ENCODE data around the gene PHLDA2. TPM values are rescaled to one million over a fixed set of nuclear protein-coding genes. Genes with fewer than 3 reads are reported as not detected.

The PHLDA2 gene
- total and polyA plus RNA-seq, 2 of the 13 experiments (the other 11 are each of a cell fraction or from before 2014, with no cell fraction given) = 0.55 to 0.78 TPM

DNA sequence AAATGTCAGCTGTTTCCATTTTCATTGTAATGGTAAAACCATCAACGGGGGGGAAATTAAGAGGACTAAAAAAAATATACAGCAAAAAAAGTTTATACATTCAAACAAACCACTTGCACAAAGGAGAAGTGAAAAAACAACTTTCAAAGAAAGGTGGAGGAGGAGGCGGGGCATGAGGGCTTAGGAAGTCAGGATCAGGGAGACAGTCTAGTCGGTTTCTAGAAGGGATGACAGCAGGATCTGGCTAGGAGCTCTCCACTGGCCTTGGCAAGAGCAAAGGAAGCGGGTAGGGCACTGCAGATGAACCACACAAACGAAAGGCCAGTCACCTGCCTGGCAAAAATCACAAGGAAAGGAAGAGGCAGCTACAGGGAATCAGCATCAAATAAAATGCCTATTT lies 31.9 kb upstream of the PHLDA2 start:
- POLR2A ChIA-PET = no interaction called here
- Histone ChIP-seq H3K27ac (ENCODE audit: extremely low read length, insufficient read depth, low read length) (no peak overlapping the region), H3K9ac (ENCODE audit: insufficient read depth, low read depth, low read length) (no peak overlapping the region), H3K4me3 (replicated peaks in 1 of 3; ENCODE audit: insufficient read depth in 1 of 3, low read depth in 2 of 3, low read length in 3 of 3) (no peak overlapping the region), H4K20me1 (ENCODE audit: insufficient read depth, low read length) (peaks cover 34% of the 10 kb centered on the region), H3K27me3 (ENCODE audit: control insufficient read depth in 1 of 2, insufficient read depth in 2 of 2, low read length in 2 of 2) (no peaks in the 10 kb centered on the region), H3K36me3 (replicated peaks in 1 of 2; ENCODE audit: control insufficient read depth in 1 of 2, insufficient read depth in 2 of 2, low read length in 2 of 2) (peaks cover 42 to 94% of the 10 kb centered on the region in 2 experiments), H2AFZ (ENCODE audit: low read length) (no peak overlapping the region), H3K4me1 (ENCODE audit: insufficient read depth, low read length) (no peaks in the 10 kb centered on the region), H3K79me2 (ENCODE audit: insufficient read depth, low read length) (peaks cover 59% of the 10 kb centered on the region), H3K9me3 (ENCODE audit: low read length) (no peaks in the 10 kb centered on the region), H3K4me2 (ENCODE audit: low read depth, low read length) (no peak overlapping the region)
- in situ Hi-C loops (cut with HindIII; ENCODE audit: extremely low pct_ligation_motif_present, low pct_unique_long_range_greater_than_20kb) = no loop called here
- DNase-seq (ENCODE audit: low spot score) (no peak), ATAC-seq (no peak), FAIRE-seq (no peak)
- 92% methylated on average over 5 of the region's 5 CpGs for WGBS (ENCODE audit: low lambda C conversion rate)
- BruUV-seq (replicated peaks) = no TSS peak
- CTCF ChIA-PET (ENCODE audit: low intra/inter-chr PET ratio, low total read pairs) = no interaction called here
- intact Hi-C loops (cut with micrococcal nuclease; ENCODE audit: unreplicated experiment) = no loop called here
- no peak for TF ChIP-seq ELK4 (CRISPR knock-in tag; IDR thresholded peaks at IDR 0.05; ENCODE audit: borderline replicate concordance)
- no peak for TF ChIP-seq MED1 (CRISPR knock-in tag; IDR thresholded peaks at IDR 0.05)
- TF ChIP-seq EHMT2 (IDR thresholded peaks at IDR 0.05; ENCODE audit: borderline replicate concordance, low read depth, low read length) = no peak
- no peak for TF ChIP-seq MYPOP (CRISPR knock-in tag; IDR thresholded peaks at IDR 0.05)
- TF ChIP-seq ZNF383 (CRISPR knock-in tag; IDR thresholded peaks at IDR 0.05; ENCODE audit: borderline replicate concordance) = no peak
- TF ChIP-seq PHF8 (CRISPR knock-in tag; IDR thresholded peaks at IDR 0.05) = no peak
- TF ChIP-seq, protein P1, sequence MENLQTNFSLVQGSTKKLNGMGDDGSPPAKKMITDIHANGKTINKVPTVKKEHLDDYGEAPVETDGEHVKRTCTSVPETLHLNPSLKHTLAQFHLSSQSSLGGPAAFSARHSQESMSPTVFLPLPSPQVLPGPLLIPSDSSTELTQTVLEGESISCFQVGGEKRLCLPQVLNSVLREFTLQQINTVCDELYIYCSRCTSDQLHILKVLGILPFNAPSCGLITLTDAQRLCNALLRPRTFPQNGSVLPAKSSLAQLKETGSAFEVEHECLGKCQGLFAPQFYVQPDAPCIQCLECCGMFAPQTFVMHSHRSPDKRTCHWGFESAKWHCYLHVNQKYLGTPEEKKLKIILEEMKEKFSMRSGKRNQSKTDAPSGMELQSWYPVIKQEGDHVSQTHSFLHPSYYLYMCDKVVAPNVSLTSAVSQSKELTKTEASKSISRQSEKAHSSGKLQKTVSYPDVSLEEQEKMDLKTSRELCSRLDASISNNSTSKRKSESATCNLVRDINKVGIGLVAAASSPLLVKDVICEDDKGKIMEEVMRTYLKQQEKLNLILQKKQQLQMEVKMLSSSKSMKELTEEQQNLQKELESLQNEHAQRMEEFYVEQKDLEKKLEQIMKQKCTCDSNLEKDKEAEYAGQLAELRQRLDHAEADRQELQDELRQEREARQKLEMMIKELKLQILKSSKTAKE (CRISPR knock-in tag; IDR thresholded peaks at IDR 0.05; ENCODE audit: borderline replicate concordance) = no peak
- no peak for TF ChIP-seq CBFB (CRISPR knock-in tag; IDR thresholded peaks at IDR 0.05)
- TF ChIP-seq ZBED4 (CRISPR knock-in tag; IDR thresholded peaks at IDR 0.05; ENCODE audit: borderline replicate concordance) = no peak
- TF ChIP-seq ZNF296 (CRISPR knock-in tag; conservative IDR thresholded peaks at IDR 0.05) = no peak
- no peak for TF ChIP-seq CREM (IDR thresholded peaks at IDR 0.05)
- no peak for TF ChIP-seq CREM (CRISPR knock-in tag; IDR thresholded peaks at IDR 0.05)
- TF ChIP-seq TFE3 (CRISPR knock-in tag; IDR thresholded peaks at IDR 0.05) = no peak

Measured in HepG2 (cell line).